ENCODE measurements around the gene MYO16. TPM values are rescaled to one million over a fixed set of nuclear protein-coding genes. Genes with fewer than 3 reads are reported as not detected.

Gene MYO16
- total and polyA plus RNA-seq, 2 of the 4 experiments (the other 2 are of a cell fraction): under 0.01 to 0.03 TPM

GRCh38 chr13:108859197-108860012, 230.0 kb downstream of the MYO16 start:
- no peak overlapping the region; the same call in 1 of the 2 replicates for H3K56ac ChIP-seq (ENCODE audit: extremely low read depth, insufficient read depth, low read length)
- H3K4me3 ChIP-seq (ENCODE audit: insufficient read depth, low read depth, low read length): peak overlapping the region; percentile 11; the same call in 1 of the 2 replicates
- peak overlapping the region in 1 of 2 experiments; percentile 39; a peak in 2 of 4 replicates for H4K8ac ChIP-seq (ENCODE audit: low read depth in 2 of 2, low read length in 2 of 2)
- TF ChIP-seq CEBPB (IDR thresholded peaks at IDR 0.05; ENCODE audit: low read depth, low read length): peak; percentile 72
- TF ChIP-seq RFX5 (IDR thresholded peaks at IDR 0.05; ENCODE audit: low read depth, low read length): no peak
- TF ChIP-seq RAD21 (IDR thresholded peaks at IDR 0.05; ENCODE audit: low read length): no peak
- no peak for TF ChIP-seq RCOR1 (IDR thresholded peaks at IDR 0.05; ENCODE audit: insufficient replicate concordance, low read length)
- no peak for TF ChIP-seq BHLHE40 (IDR thresholded peaks at IDR 0.05; ENCODE audit: low read depth, low read length)
- no peak for TF ChIP-seq ELK1 (IDR thresholded peaks at IDR 0.05; ENCODE audit: borderline replicate concordance, low read depth, low read length)
- no peak for TF ChIP-seq MAZ (IDR thresholded peaks at IDR 0.05; ENCODE audit: borderline replicate concordance, low read depth, low read length)
- WGBS, 2 experiments (ENCODE audit: extremely low coverage in 2 of 2, insufficient read length in 1 of 2): 0% methylated on average over 1 of the region's 8 CpGs; no CpG with 5 or more reads in 1 of the 2 experiments
- no peak overlapping the region for H4K5ac ChIP-seq (ENCODE audit: low read depth, low read length)
- ChIA-PET POLR2A (ENCODE audit: unreplicated experiment) (no interaction called here), CTCF (interaction anchor here (0.6 kb wide), 1 partner anchor 539 kb away, joined by 3 read pairs; no protein-coding TSS in a partner anchor)
- peaks cover 5% of the 10 kb centered on the region for H3K4me1 ChIP-seq (ENCODE audit: control insufficient read depth, insufficient read depth, low read length)
- H2BK15ac ChIP-seq (ENCODE audit: low read depth, low read length): no peak overlapping the region
- no peak overlapping the region for H3K9ac ChIP-seq (ENCODE audit: low read depth, low read length)
- H3K27ac ChIP-seq (ENCODE audit: insufficient read depth, low read length): peak overlapping the region; percentile 69; the same call in 1 of the 2 replicates
- no peak overlapping the region for H2AK5ac ChIP-seq (ENCODE audit: low read depth, low read length)
- H2BK120ac ChIP-seq (ENCODE audit: low read depth, low read length): peak overlapping the region; percentile 89; the same call in 1 of the 2 replicates
- no peaks in the 10 kb centered on the region for H3K27me3 ChIP-seq (ENCODE audit: control insufficient read depth, insufficient read depth, low read length)
- no peaks in the 10 kb centered on the region for H3K36me3 ChIP-seq (ENCODE audit: control insufficient read depth, insufficient read depth, low read length)
- no peaks in the 10 kb centered on the region for H3K79me1 ChIP-seq (ENCODE audit: low read depth in 1 of 2, low read length in 2 of 2)
- 0 out of 2 replicates have a peak, but pooled peaks cover 3% of the 10 kb centered on the region for H3K9me1 ChIP-seq (ENCODE audit: insufficient read depth, low read length)
- no peak overlapping the region for H2AFZ ChIP-seq (replicated peaks; ENCODE audit: low read length, poor library complexity)
- no TSS peak for BruUV-seq (replicated peaks)
- peak overlapping the region; percentile 88; the same call in 1 of the 2 replicates for H3K4ac ChIP-seq (ENCODE audit: low read depth, low read length)
- ATAC-seq (ENCODE audit: low read depth) (peak; percentile 90), DNase-seq (peak; percentile 92)
- H3K18ac ChIP-seq (ENCODE audit: low read depth, low read length): peak overlapping the region; percentile 92; the same call in 1 of the 2 replicates
- H4K91ac ChIP-seq (ENCODE audit: insufficient read depth, low read depth, low read length): no peak overlapping the region
- no peaks in the 10 kb centered on the region for H4K20me1 ChIP-seq (ENCODE audit: insufficient read depth, low read length)
- H3K9me3 ChIP-seq (ENCODE audit: control insufficient read depth, insufficient read depth, low read length): peaks cover 2% of the 10 kb centered on the region; the same call in 1 of the 2 replicates
- intact Hi-C loops (cut with micrococcal nuclease): loop anchor here (5.0 kb wide), 1 partner anchor 167 kb away; no protein-coding TSS in a partner anchor
- no peak overlapping the region for H3K23ac ChIP-seq (ENCODE audit: low read depth, low read length)
- in situ Hi-C loops (cut with MboI; ENCODE audit: low sequenced_read_pairs): no loop called here
- dilution Hi-C loops (cut with HindIII; ENCODE audit: low sequenced_read_pairs, unreplicated experiment): no loop called here
- H3K4me2 ChIP-seq (ENCODE audit: low read depth, low read length): peak overlapping the region; percentile 59; the same call in 1 of the 2 replicates
- no peak overlapping the region for H3K14ac ChIP-seq (replicated peaks; ENCODE audit: low read depth, low read length)
- H2AK9ac ChIP-seq (replicated peaks; ENCODE audit: low read depth, low read length, poor library complexity): no peak overlapping the region
- H2BK5ac ChIP-seq (ENCODE audit: low read depth, low read length, poor library complexity, severe bottlenecking): peak overlapping the region; percentile 87
- no peak overlapping the region for H2BK20ac ChIP-seq (ENCODE audit: low read depth, low read length)
